KMS-11 (cell line): ENCODE data around the gene PPRC1.

ENCODE experiments used
- H2AFZ ChIP-seq: fragments of 200-600 bp; sonication (generic); 2 replicates; pipeline ENCODE4 v1.6.1; 2016; ENCODE audit warnings: antibody characterized with exemption, mixed run types, low read depth
- H3K27ac ChIP-seq: fragments of 200-600 bp; sonication (generic); 2 replicates; pipeline ENCODE4 v1.6.1; 2016; ENCODE audit warnings: mild to moderate bottlenecking, mixed run types
- H3K27me3 ChIP-seq: fragments of 200-600 bp; sonication (generic); 2 replicates; pipeline ENCODE4 v1.6.1; 2017; ENCODE audit warnings: mild to moderate bottlenecking, low read depth, mixed run types, moderate library complexity; ENCODE audit not compliant: insufficient read depth
- H3K36me3 ChIP-seq: fragments of 200-600 bp; sonication (generic); 2 replicates; pipeline ENCODE4 v1.6.1; 2017; ENCODE audit warnings: mild to moderate bottlenecking, mixed run types; ENCODE audit not compliant: insufficient read depth
- H3K4me1 ChIP-seq: fragments of 200-600 bp; sonication (generic); 2 replicates; pipeline ENCODE4 v1.6.1; 2016; ENCODE audit warnings: mild to moderate bottlenecking, low read depth, mixed run types; ENCODE audit not compliant: poor library complexity, severe bottlenecking
- H3K4me2 ChIP-seq: fragments of 200-600 bp; sonication (generic); 2 replicates; pipeline ENCODE4 v1.7.0; 2016; ENCODE audit warnings: mild to moderate bottlenecking, mixed run types
- H3K4me3 ChIP-seq: fragments of 200-600 bp; sonication (generic); IDR thresholded peaks from 2 replicates; pipeline ENCODE4 v1.6.1; 2017; ENCODE audit warnings: low read depth, low read length, mixed read lengths; ENCODE audit not compliant: insufficient read depth
- H3K79me2 ChIP-seq: fragments of 200-600 bp; sonication (generic); 2 replicates; pipeline ENCODE4 v1.6.1; 2016; ENCODE audit warnings: low read depth, mixed run types; ENCODE audit not compliant: insufficient read depth
- H3K9ac ChIP-seq: fragments of 200-600 bp; sonication (generic); 2 replicates; pipeline ENCODE4 v1.6.1; 2016; ENCODE audit warnings: mild to moderate bottlenecking, mixed run types
- H4K20me1 ChIP-seq: fragments of 200-600 bp; sonication (generic); 2 replicates; pipeline ENCODE4 v1.6.1; 2016; ENCODE audit warnings: mild to moderate bottlenecking, mixed run types; ENCODE audit not compliant: insufficient read depth
- TF ChIP-seq, protein P1 (sequence below): fragments of 200-600 bp; sonication (generic); conservative IDR thresholded peaks from 2 replicates; pipeline ENCODE4 v1.6.1; 2017; ENCODE audit warnings: low read depth, mild to moderate bottlenecking, antibody characterized with exemption, low read length, moderate library complexity, mixed read lengths

PPRC1 gene

DNA sequence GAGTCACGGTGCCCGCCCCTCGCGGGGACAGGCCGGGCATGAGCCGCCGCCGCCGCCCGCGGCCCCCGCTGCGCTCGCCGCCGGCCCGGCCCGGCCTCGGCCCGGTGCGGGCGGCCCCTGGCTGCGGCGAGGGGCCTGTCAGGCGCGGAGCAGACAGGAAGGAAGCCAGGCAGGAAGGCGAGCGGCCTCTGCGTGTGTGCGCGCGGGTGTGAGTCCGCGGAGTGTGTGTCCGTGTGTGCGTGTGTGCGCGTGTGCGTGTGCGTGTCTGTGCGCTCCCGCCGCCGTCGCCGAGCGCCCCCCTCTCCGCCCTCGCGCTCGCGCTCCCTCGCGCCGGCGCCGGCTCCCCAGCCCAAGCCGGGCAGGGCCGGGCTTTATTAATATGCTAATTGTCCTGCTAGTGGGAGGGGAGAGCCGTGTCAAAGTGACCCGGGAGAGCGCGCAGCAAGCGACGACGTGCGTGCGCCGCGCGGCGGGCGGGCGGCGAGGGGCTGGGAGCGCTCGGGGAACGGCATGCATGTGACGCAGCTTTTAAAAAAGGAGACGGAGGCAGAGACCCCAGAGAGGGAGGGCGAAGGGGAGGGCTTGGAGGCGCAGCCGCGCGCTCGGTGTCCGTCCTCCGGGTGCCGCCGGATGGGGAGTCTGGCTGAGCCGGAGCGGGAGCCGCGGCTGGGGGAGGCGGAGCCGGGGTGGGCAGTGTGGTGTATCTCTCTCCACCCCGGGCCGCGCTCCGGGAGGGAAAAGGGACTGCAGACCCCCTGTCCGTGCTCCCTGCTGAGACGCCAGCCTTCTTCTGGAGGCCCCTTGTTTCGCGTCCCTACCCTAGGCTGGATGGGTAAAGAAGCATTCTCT is 12.5 kb upstream of the PPRC1 start, which contains the start of gene LDB1:
TSS of gene LDB1 (minus strand) at position 227 of the 849 bp plus-strand sequence. CDS start 258 bp downstream, outside the sequence.
- H2AFZ ChIP-seq = peak within 1 kb of the TSS; percentile 77
- no peaks in the 10 kb centered on the region for H4K20me1 ChIP-seq
- peak within 1 kb of the TSS; percentile 79 for H3K4me2 ChIP-seq
- H3K9ac ChIP-seq = peak within 1 kb of the TSS; percentile 58
- H3K4me3 ChIP-seq = no peak within 1 kb of the TSS
- TF ChIP-seq, protein P1, sequence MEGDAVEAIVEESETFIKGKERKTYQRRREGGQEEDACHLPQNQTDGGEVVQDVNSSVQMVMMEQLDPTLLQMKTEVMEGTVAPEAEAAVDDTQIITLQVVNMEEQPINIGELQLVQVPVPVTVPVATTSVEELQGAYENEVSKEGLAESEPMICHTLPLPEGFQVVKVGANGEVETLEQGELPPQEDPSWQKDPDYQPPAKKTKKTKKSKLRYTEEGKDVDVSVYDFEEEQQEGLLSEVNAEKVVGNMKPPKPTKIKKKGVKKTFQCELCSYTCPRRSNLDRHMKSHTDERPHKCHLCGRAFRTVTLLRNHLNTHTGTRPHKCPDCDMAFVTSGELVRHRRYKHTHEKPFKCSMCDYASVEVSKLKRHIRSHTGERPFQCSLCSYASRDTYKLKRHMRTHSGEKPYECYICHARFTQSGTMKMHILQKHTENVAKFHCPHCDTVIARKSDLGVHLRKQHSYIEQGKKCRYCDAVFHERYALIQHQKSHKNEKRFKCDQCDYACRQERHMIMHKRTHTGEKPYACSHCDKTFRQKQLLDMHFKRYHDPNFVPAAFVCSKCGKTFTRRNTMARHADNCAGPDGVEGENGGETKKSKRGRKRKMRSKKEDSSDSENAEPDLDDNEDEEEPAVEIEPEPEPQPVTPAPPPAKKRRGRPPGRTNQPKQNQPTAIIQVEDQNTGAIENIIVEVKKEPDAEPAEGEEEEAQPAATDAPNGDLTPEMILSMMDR = no peak
- peaks cover 40% of the 10 kb centered on the region for H3K79me2 ChIP-seq
- peak within 1 kb of the TSS; percentile 81 for H3K27ac ChIP-seq
- H3K4me1 ChIP-seq = peaks cover 38% of the 10 kb centered on the region
- H3K36me3 ChIP-seq = no peaks in the 10 kb centered on the region
- H3K27me3 ChIP-seq = no peaks in the 10 kb centered on the region

GRCh38 chr10:102120991-102121738 is 11.7 kb upstream of the PPRC1 start:
- peak overlapping the region; percentile 58; the same call in 1 of the 2 replicates for H3K9ac ChIP-seq
- TF ChIP-seq, protein P1 = no peak
- H3K27ac ChIP-seq = peak overlapping the region; percentile 42; the same call in 1 of the 2 replicates
- peaks cover 32% of the 10 kb centered on the region for H3K79me2 ChIP-seq
- H4K20me1 ChIP-seq = no peaks in the 10 kb centered on the region
- H3K36me3 ChIP-seq = no peaks in the 10 kb centered on the region
- H3K27me3 ChIP-seq = no peaks in the 10 kb centered on the region
- no peak overlapping the region for H3K4me3 ChIP-seq
- peak overlapping the region; percentile 77 for H3K4me2 ChIP-seq
- H3K4me1 ChIP-seq = peaks cover 30% of the 10 kb centered on the region
- peak overlapping the region; percentile 77 for H2AFZ ChIP-seq

DNA sequence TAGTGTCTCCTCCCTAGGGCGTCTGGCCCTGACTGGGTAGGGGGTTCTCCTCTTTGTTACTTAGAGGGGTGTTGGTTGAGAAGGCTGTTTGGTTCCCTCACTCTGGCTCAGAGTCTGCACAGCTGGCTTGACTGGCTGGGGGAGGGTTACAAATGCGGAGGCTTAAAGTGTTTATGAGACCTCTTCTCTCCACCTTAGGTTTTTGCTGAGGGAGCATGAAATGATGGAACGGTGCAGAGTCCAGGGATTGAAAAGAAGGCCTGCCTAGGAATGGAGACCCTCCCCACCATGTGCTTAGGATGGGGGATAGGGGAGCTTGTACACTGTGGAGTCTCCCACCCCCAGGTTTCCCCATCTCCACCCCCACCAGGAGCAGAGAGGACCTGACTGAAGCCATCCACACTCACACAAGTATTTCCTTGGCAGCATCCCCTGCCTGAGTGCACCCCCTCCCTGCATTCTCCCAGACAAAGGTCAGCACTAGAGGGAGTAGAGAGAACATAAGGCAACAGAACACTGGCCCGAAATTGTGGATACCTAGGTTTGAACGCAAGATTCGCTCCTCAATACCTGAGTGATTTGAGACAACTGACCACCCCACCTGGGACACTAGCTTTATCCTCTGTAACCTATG is 11.0 kb upstream of the PPRC1 start:
- Histone ChIP-seq H4K20me1 (no peaks in the 10 kb centered on the region), H3K9ac (no peak overlapping the region), H2AFZ (peak overlapping the region; percentile 77; the same call in 1 of the 2 replicates), H3K79me2 (peaks cover 25% of the 10 kb centered on the region), H3K27ac (no peak overlapping the region), H3K36me3 (no peaks in the 10 kb centered on the region), H3K4me2 (peak overlapping the region; percentile 77; the same call in 1 of the 2 replicates), H3K4me1 (peaks cover 23% of the 10 kb centered on the region), H3K27me3 (no peaks in the 10 kb centered on the region), H3K4me3 (no peak overlapping the region)
- TF ChIP-seq, protein P1 = no peak

DNA sequence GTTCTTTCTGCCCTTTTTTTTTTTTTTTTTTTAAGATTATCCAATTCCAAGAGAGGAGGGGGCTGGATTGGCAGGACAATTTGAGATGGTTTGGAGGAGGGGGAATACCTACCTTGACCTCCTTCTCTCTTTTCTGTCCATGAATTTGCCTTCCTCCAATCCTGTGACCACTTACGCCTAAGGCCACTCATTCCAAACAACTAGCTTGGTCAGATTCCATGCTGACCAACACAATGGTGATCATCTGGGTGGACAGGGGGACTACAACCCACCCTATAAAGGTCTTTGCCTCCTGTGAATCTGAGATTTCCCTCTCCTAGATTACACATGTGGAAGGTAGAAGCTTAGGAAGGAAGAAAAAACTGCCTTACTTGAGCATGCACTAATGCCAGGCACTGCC is 10.4 kb upstream of the PPRC1 start:
- Histone ChIP-seq H3K79me2 (peaks cover 21% of the 10 kb centered on the region; the same call in 1 of the 2 replicates), H3K9ac (no peak overlapping the region), H3K36me3 (no peaks in the 10 kb centered on the region), H3K4me1 (peaks cover 19% of the 10 kb centered on the region), H2AFZ (no peak overlapping the region), H3K4me3 (no peak overlapping the region), H4K20me1 (no peaks in the 10 kb centered on the region), H3K27me3 (no peaks in the 10 kb centered on the region), H3K4me2 (no peak overlapping the region), H3K27ac (no peak overlapping the region)
- TF ChIP-seq, protein P1 = no peak
